HG03460 (cell line): Measurements from ENCODE around the gene FSD1L.

Experiments used
- ATAC-seq: cut with Tn5 transposase; IDR thresholded peaks from one replicate; pipeline ENCODE4 v1.9.1; 2021; ENCODE audit not compliant: unreplicated experiment

The FSD1L gene

GRCh38 chr9:105447814-105448812, at the start of gene FSD1L:
Gene FSD1L (plus strand): TSS chr9:105448034. CDS start chr9:105448221, 187 bp downstream.
- peak; percentile 95 for ATAC-seq

GRCh38 chr9:105399117-105399516, 48.7 kb upstream of the FSD1L start:
- ATAC-seq: no peak

- no peak for ATAC-seq
These were observed 46.2 kb upstream of the FSD1L start for GRCh38 chr9:105401651-105402050.

- no peak for ATAC-seq
These were observed 44.1 kb upstream of the FSD1L start for GRCh38 chr9:105403552-105404248.

GRCh38 chr9:105405514-105406131, 42.2 kb upstream of the FSD1L start:
- ATAC-seq: peak; percentile 95

- no peak for ATAC-seq
These were observed 41.5 kb upstream of the FSD1L start for GRCh38 chr9:105406369-105406768.

GRCh38 chr9:105413525-105413924, 34.3 kb upstream of the FSD1L start:
- ATAC-seq: no peak

- peak; percentile 70 for ATAC-seq
These were observed 32.7 kb upstream of the FSD1L start for GRCh38 chr9:105414947-105415661.

- ATAC-seq: no peak
These were observed 32.2 kb upstream of the FSD1L start for GRCh38 chr9:105415662-105415980.

GRCh38 chr9:105416840-105417239, 31.0 kb upstream of the FSD1L start:
- peak; percentile 67 for ATAC-seq

GRCh38 chr9:105418588-105419500, 29.0 kb upstream of the FSD1L start:
- no peak for ATAC-seq

- no peak for ATAC-seq
These were observed 27.8 kb upstream of the FSD1L start for GRCh38 chr9:105419816-105420597.

GRCh38 chr9:105421154-105421553, 26.7 kb upstream of the FSD1L start:
- ATAC-seq: no peak

- no peak for ATAC-seq
These were observed 26.0 kb upstream of the FSD1L start for GRCh38 chr9:105421864-105422263.

GRCh38 chr9:105425816-105426433, 21.9 kb upstream of the FSD1L start:
- peak; percentile 75 for ATAC-seq

GRCh38 chr9:105426657-105427056, 21.2 kb upstream of the FSD1L start:
- no peak for ATAC-seq

GRCh38 chr9:105431424-105432246, 16.2 kb upstream of the FSD1L start:
- ATAC-seq: no peak
